SK-N-MC (cell line): Measurements from ENCODE around the gene PPP1R2B.

Experiments used
- EZH2 ChIP-seq: fragments of 200-600 bp; sonication (generic); IDR thresholded peaks from one replicate; pipeline ENCODE4 v1.6.1; 2017; ENCODE audit warnings: antibody characterized with exemption
- POLR2AphosphoS5 ChIP-seq: IDR thresholded peaks from 2 replicates; pipeline ENCODE4 v1.6.1; 2012; ENCODE audit warnings: mild to moderate bottlenecking, low read depth, low read length, borderline replicate concordance

- TF ChIP-seq POLR2AphosphoS5, result no peak
- no peak for TF ChIP-seq EZH2
Observed at GRCh38 chr5:156846914-156847313, 3.2 kb upstream of the PPP1R2B start.
